PFSK-1 (cell line): Measurements from ENCODE around the gene ACADL.

Source experiments
- FOXP2 ChIP-seq: optimal IDR thresholded peaks from 2 replicates; pipeline ENCODE3; 2011; ENCODE audit warnings: borderline replicate concordance, control low read depth, inconsistent platforms; ENCODE audit not compliant: insufficient read depth; ENCODE audit errors: extremely low read length, extremely low read depth
- POLR2AphosphoS5 ChIP-seq: IDR thresholded peaks from 2 replicates; pipeline ENCODE4 v1.6.1; 2012; ENCODE audit warnings: low read depth, mild to moderate bottlenecking, control low read depth, low read length, moderate library complexity
- SIN3A ChIP-seq: IDR thresholded peaks from 2 replicates; pipeline ENCODE4 v1.6.1; 2012; ENCODE audit warnings: mild to moderate bottlenecking, low read length, moderate library complexity, borderline replicate concordance; ENCODE audit not compliant: insufficient read depth
- TAF1 ChIP-seq: IDR thresholded peaks from 2 replicates; pipeline ENCODE4 v1.6.1; 2012; ENCODE audit warnings: low read length, control low read depth, borderline replicate concordance; ENCODE audit not compliant: insufficient read depth
- TF ChIP-seq, protein P1 (sequence below), 2 experiments: IDR thresholded peaks; 2 replicates each; pipeline versions ENCODE4 v1.6.1 to v1.8.0; 2011 to 2012; ENCODE audit warnings: low read depth in 2 of 2, low read length in 2 of 2, control low read depth in 1 of 2, inconsistent platforms in 1 of 2, mild to moderate bottlenecking in 1 of 2, moderate library complexity in 1 of 2; ENCODE audit not compliant: insufficient read depth in 1 of 2

DNA sequence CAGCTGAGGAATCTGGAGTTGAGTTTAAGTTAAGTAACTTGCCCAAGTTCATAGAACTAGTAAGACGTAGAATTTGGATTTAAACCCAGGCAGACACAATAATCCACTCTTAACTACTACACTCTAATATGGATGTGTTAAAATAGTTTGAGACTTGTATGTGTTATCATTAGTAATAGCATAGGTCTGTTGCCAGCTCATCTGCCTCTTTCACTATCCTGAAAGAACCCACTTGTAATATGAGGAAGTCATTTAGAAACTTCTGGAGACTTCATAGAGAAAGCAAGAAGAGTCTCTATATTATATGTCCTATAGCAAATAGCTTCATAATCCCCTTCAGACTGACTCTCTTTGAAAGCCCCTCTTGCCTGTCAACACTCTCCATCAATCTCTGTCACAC, 43.0 kb upstream of the ACADL start:
- TF ChIP-seq TAF1 (no peak), POLR2AphosphoS5 (no peak), SIN3A (no peak), FOXP2 (no peak)
- TF ChIP-seq, protein P1, sequence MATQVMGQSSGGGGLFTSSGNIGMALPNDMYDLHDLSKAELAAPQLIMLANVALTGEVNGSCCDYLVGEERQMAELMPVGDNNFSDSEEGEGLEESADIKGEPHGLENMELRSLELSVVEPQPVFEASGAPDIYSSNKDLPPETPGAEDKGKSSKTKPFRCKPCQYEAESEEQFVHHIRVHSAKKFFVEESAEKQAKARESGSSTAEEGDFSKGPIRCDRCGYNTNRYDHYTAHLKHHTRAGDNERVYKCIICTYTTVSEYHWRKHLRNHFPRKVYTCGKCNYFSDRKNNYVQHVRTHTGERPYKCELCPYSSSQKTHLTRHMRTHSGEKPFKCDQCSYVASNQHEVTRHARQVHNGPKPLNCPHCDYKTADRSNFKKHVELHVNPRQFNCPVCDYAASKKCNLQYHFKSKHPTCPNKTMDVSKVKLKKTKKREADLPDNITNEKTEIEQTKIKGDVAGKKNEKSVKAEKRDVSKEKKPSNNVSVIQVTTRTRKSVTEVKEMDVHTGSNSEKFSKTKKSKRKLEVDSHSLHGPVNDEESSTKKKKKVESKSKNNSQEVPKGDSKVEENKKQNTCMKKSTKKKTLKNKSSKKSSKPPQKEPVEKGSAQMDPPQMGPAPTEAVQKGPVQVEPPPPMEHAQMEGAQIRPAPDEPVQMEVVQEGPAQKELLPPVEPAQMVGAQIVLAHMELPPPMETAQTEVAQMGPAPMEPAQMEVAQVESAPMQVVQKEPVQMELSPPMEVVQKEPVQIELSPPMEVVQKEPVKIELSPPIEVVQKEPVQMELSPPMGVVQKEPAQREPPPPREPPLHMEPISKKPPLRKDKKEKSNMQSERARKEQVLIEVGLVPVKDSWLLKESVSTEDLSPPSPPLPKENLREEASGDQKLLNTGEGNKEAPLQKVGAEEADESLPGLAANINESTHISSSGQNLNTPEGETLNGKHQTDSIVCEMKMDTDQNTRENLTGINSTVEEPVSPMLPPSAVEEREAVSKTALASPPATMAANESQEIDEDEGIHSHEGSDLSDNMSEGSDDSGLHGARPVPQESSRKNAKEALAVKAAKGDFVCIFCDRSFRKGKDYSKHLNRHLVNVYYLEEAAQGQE (IDR thresholded peaks at IDR 0.05; ENCODE audit: insufficient read depth in 1 of 2, low read depth in 2 of 2, low read length in 2 of 2): no peak
